Adrenal gland (tissue), 12 donors: ENCODE data around the gene CACNA1H. TPM values are rescaled to one million over a fixed set of nuclear protein-coding genes. Genes with fewer than 3 reads are reported as not detected.

Source experiments
- DNase-seq, 7 donors: peaks; one replicate each; pipeline ENCODE4 v3.0.0-alpha.2; 2019 to 2020
- H3K27ac ChIP-seq, 5 donors: fragments of 200-600 bp; sonication (generic) in 4 of 5; 1 replicate in 3 of 5; 2 replicates in 2 of 5; pipeline versions ENCODE4 v1.5.1 to v1.8.0; 2016 to 2020; ENCODE audit warnings: mild to moderate bottlenecking in 1 of 5
- H3K27me3 ChIP-seq: fragments of 200-600 bp; 2 replicates; pipeline ENCODE4 v1.8.0; 2021
- H3K36me3 ChIP-seq, 2 donors: fragments of 200-600 bp; replicated peaks in 1 of 2; 1 replicate in 1 of 2; 2 replicates in 1 of 2; pipeline versions ENCODE4 v1.5.1 to v1.8.0; 2018 to 2022
- H3K4me1 ChIP-seq, 2 donors: fragments of 200-600 bp; replicated peaks in 1 of 2; 1 replicate in 1 of 2; 2 replicates in 1 of 2; pipeline versions ENCODE4 v1.5.1 to v1.8.0; 2018 to 2021
- H3K4me3 ChIP-seq, 4 donors: fragments of 200-600 bp; sonication (generic) in 3 of 4; one replicate each; pipeline ENCODE4 v1.5.1; 2016 to 2018
- H3K9me3 ChIP-seq, 3 donors: fragments of 200-600 bp; sonication (generic) in 1 of 3; replicated peaks in 1 of 3; 1 replicate in 2 of 3; 2 replicates in 1 of 3; pipeline versions ENCODE4 v1.5.1 to v1.8.0; 2016 to 2021
- POLR2A ChIP-seq, 2 donors: fragments of 450-650 bp; IDR thresholded peaks; one replicate each; pipeline ENCODE4 v1.6.1; 2017; ENCODE audit warnings: antibody characterized with exemption in 2 of 2, mild to moderate bottlenecking in 2 of 2, moderate library complexity in 1 of 2
- WGBS, 4 donors: extraction: QIAGEN DNeasy Blood & Tissue Kit in 2 of 4; methylation state at CpG; one replicate each; pipeline versions ENCODE4 v1.1.5 to v1.1.7; 2013 to 2017; 5-methylcytosine and 5-hydroxymethylcytosine counted together
- intact Hi-C, 2 donors: fragments of 100-400 bp; cut with DNase I; formaldehyde crosslinking; loops; one replicate each; pipeline versions ENCODE4 v1.14.1 to v1.15.0; 2022 to 2023
- polyA plus RNA-seq, 3 donors: library from polyadenylated mRNA; stranded (reverse); fragments of 200-250 nt in 2 of 3; fragments of 350-450 nt in 1 of 3; fragmentation: Illumina TruSeq in 1 of 3; extraction: RNeasy Lipid Tissue Mini Kit (QIAGEN cat#74804) in 1 of 3; gene quantifications; one replicate each; pipeline ENCODE4 v1.2.3, GENCODE V29; 2013 to 2014
- total RNA-seq, 9 donors: library from RNA; depleted of rRNA in 4 of 9; stranded (reverse); fragments of >200 nt in 4 of 9; fragments of 120-200 nt in 1 of 9; fragmentation: NEBNext Ultra II Directional in 1 of 9; extraction: Animal tissue kit (Norgen Biotek cat#: 25700) in 1 of 9; gene quantifications; one replicate each; pipeline versions ENCODE4 v1.1.0 to v1.2.4, GENCODE V29; 2013 to 2023
- TF ChIP-seq, protein P1 (sequence below), 6 experiments: fragments of 450-650 bp in 4 of 6; fragments of 200-600 bp in 2 of 6; sonication (generic) in 1 of 6; IDR thresholded peaks; 1 replicate in 5 of 6; 2 replicates in 1 of 6; pipeline versions ENCODE4 v1.5.1 to v1.8.0; 2016 to 2021; ENCODE audit warnings: antibody characterized with exemption in 6 of 6, mild to moderate bottlenecking in 2 of 6, moderate library complexity in 1 of 6
- donor health status: healthy with polysubstance abuse.
- donor health status: Bipolar disorder and iron deficiency.
- donor health status: DM: yes; HTN: yes; CAD: no.
- donor health status: DM: no; HTN: no; CAD: no.
- donor health status: DM: no; HTN: no; CAD: no.
- donor health status: DM: yes; HTN: yes; CAD: no.

Gene CACNA1H
- total and polyA plus RNA-seq, 12 donors = 14.0 to 121 (median 34.9) TPM

DNA sequence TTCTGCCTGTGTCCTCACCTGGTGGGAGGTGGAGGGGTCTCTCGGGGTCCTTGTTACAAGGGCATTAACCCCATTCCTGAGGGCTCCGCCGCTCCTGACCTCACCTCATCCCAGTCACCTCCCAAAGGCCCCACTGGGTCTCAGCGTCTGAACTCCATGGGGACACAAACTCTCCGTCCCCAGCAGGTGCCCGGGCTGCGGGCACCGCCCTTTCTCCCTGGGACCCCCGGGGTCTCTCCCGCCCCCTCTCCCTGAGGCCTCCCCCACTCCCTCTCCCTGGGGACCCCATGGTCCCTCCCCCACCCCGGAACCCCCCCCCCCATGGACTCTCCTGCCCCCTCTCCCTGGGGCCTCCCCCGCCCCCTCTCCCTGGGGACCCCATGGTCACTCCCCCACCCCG lies 24.8 kb downstream of the CACNA1H start:
- DNase-seq = no peak
- H3K27ac ChIP-seq = no peak overlapping the region
- no peaks in the 10 kb centered on the region for H3K36me3 ChIP-seq
- 81 to 100% (median 86%) methylated on average over 1 to 13 of the region's 13 CpGs; no CpG with 5 or more reads in 1 of the 4 donors for WGBS, 4 donors
- H3K4me3 ChIP-seq = no peak overlapping the region
- TF ChIP-seq, protein P1, sequence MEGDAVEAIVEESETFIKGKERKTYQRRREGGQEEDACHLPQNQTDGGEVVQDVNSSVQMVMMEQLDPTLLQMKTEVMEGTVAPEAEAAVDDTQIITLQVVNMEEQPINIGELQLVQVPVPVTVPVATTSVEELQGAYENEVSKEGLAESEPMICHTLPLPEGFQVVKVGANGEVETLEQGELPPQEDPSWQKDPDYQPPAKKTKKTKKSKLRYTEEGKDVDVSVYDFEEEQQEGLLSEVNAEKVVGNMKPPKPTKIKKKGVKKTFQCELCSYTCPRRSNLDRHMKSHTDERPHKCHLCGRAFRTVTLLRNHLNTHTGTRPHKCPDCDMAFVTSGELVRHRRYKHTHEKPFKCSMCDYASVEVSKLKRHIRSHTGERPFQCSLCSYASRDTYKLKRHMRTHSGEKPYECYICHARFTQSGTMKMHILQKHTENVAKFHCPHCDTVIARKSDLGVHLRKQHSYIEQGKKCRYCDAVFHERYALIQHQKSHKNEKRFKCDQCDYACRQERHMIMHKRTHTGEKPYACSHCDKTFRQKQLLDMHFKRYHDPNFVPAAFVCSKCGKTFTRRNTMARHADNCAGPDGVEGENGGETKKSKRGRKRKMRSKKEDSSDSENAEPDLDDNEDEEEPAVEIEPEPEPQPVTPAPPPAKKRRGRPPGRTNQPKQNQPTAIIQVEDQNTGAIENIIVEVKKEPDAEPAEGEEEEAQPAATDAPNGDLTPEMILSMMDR (IDR thresholded peaks at IDR 0.05) = no peak
- TF ChIP-seq POLR2A (IDR thresholded peaks at IDR 0.05) = no peak
- H3K4me1 ChIP-seq = peaks cover 17 to 21% of the 10 kb centered on the region in 2 donors
- H3K9me3 ChIP-seq = no peaks in the 10 kb centered on the region
- intact Hi-C loops = no loop called here
- no peaks in the 10 kb centered on the region for H3K27me3 ChIP-seq

DNA sequence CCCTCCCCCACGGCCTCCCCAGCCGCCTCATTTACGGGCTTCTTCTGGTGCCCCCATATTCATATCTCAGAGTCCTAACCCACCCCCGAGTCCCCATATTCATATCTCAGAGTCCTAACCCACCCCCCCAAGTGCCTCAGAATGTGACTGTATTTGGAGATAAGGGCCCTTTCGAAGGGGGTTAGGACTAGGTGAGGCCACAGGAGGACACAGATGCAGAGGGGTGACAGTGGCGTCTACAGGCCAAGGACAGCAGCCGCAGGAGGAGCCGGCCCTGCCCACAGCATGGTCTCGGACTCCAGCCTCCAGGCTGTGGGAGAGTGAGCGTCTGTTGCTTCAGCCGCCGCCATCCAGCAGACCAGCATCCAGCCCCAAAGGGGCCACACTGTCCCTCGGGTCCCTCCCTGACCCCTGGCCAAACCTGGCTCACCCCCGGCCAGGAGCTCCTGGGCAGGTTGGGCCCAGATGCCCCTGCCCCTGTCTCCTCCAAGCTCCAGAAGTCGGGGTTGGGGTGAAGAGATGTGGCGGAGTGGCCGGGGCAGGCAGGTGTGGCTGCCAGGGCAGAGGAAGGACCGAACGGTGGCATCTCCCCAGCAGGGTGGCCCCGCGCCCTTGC lies 25.5 kb downstream of the CACNA1H start:
- intact Hi-C loops = no loop called here
- peaks cover 21 to 28% of the 10 kb centered on the region in 2 donors for H3K4me1 ChIP-seq
- DNase-seq = no peak
- no peak overlapping the region for H3K4me3 ChIP-seq
- TF ChIP-seq, protein P1 (IDR thresholded peaks at IDR 0.05) = no peak
- no peak for TF ChIP-seq POLR2A (IDR thresholded peaks at IDR 0.05)
- H3K27me3 ChIP-seq = no peaks in the 10 kb centered on the region
- no peaks in the 10 kb centered on the region for H3K36me3 ChIP-seq
- H3K9me3 ChIP-seq = no peaks in the 10 kb centered on the region
- no peak overlapping the region for H3K27ac ChIP-seq
- 76 to 87% (median 80%) methylated on average over 12 to 21 of the region's 21 CpGs for WGBS, 4 donors

DNA sequence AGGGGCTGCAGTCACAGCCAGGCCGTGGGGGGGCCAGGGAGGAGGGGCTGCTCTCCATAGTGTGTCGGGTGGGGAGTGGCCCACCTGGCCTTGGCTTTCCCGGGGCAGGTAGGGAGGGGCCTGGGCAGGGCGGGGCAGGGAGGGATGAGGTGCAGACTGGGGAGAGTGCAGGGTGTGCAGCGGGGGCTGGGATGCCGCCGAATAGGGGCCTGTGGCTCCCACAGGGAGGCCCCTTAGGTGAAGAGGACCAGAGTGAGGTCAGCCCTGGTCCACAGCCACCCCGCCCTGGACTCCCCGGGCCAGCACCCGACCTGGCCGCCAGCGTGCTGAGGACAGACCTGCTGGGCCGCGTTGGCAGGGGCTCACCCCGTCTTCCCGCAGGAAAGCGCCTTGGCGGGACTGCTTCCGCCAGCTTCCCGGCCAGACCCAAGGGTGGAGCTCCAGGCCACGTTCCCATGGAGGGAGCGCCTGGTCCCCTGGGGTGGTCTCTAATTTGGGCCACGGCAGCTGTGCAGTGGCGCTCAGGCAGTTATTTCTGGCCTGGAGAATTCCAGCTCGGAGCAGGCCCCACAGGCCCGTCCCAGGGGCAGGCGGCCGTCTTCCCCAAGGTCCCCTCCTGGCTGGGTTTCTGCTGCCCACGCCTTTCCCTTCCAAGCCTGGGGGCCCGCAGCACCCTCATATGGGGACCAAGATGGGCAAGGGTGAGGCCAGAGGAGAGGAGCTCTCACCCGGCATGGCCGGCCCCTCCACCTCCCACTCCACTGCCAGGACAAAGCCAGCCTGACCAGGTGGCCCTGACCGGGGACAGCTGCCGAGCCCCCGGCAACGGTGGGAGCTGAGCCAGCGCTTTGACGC lies 27.9 kb downstream of the CACNA1H start:
- Histone ChIP-seq H3K36me3 (no peaks in the 10 kb centered on the region), H3K27me3 (no peaks in the 10 kb centered on the region), H3K4me1 (peaks cover 12 to 24% of the 10 kb centered on the region in 2 donors), H3K9me3 (no peaks in the 10 kb centered on the region), H3K27ac (peak overlapping the region in 3 of 5 donors; percentile 26 to 30 (median 27)), H3K4me3 (no peak overlapping the region)
- 66 to 72% (median 69%) methylated on average over 13 to 38 of the region's 38 CpGs for WGBS, 4 donors
- intact Hi-C loops = no loop called here
- peak in 1 of 7 donors; percentile 13 for DNase-seq
- no peak for TF ChIP-seq POLR2A (IDR thresholded peaks at IDR 0.05)
- TF ChIP-seq, protein P1 (IDR thresholded peaks at IDR 0.05) = no peak
